HFF-Myc (cell line): Measurements from ENCODE around the gene SEC22B.
A peak's percentile ranks its signal among the peaks of the same experiment; 100 is the strongest.
"Not testable (repeated sequence)": the region's sequence is repeated elsewhere in the genome, so short reads cannot be mapped to it uniquely, and the experiment has no call there.

ENCODE experiments used
- DNase-seq: peaks from one replicate; pipeline ENCODE4 v3.0.0-alpha.2; 2011; ENCODE audit warnings: low read depth; ENCODE audit errors: extremely low read depth
- H3K4me3 ChIP-seq: replicated peaks from 2 replicates; pipeline ENCODE4 v1.5.1; 2011; ENCODE audit warnings: low read depth, mild to moderate bottlenecking, control low read depth, low read length
- TF ChIP-seq, protein P1 (sequence below): IDR thresholded peaks from 2 replicates; pipeline ENCODE4 v1.5.1; 2012; ENCODE audit warnings: mild to moderate bottlenecking, low read depth, low read length, control low read depth; ENCODE audit errors: missing control alignments

Gene SEC22B

DNA sequence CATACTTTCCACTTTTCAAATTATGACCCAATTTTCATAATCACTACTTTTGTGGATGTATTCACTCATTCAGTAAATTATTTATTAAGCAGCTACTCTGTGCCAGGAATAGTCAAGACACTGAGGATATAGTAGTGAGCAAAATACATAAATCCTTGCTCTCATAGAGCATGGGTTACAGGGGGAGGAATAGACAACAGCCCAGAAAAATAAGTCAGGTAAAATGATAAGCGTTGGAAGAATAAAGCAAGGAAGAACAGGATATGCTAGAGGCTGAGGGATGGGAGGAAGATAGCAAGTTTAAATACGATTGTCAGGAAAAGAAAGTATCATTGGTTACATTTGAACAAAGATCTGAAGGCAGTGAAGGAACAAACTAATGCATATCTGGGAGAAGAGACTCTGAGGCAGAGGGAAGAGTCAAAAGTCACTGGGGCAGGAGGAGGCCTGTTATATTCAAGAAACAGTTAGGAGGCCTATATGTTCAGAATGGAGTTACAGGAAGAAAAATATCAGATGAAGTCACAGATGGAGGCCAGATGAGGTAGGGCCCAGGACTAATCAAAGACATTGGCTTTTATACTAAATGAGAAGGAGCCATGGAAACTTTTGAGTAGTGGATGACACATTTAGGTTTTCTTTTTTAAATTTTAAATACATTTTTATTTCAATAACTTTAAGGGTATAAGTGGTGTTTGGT lies 42.9 kb downstream of the SEC22B start:
- peak; percentile 61 for DNase-seq
- TF ChIP-seq, protein P1, sequence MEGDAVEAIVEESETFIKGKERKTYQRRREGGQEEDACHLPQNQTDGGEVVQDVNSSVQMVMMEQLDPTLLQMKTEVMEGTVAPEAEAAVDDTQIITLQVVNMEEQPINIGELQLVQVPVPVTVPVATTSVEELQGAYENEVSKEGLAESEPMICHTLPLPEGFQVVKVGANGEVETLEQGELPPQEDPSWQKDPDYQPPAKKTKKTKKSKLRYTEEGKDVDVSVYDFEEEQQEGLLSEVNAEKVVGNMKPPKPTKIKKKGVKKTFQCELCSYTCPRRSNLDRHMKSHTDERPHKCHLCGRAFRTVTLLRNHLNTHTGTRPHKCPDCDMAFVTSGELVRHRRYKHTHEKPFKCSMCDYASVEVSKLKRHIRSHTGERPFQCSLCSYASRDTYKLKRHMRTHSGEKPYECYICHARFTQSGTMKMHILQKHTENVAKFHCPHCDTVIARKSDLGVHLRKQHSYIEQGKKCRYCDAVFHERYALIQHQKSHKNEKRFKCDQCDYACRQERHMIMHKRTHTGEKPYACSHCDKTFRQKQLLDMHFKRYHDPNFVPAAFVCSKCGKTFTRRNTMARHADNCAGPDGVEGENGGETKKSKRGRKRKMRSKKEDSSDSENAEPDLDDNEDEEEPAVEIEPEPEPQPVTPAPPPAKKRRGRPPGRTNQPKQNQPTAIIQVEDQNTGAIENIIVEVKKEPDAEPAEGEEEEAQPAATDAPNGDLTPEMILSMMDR, result no peak
- no peak overlapping the region for H3K4me3 ChIP-seq

DNA sequence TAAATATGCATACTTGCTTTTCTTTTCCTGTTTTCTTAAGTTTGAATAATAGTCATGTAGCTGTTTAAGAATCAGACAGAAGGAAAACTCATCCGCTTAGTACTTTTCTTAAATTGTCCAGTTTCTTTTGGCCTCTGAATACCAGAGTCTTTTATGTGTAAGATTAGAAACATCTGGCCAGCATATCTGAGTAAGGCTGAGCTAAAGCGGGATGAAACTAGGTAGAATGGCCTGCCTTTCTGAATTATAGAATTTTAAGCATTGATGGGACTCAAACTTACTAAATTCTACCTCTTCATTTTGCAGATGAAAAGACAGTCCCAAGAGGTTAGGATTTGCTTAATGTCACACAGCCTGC lies 43.9 kb downstream of the SEC22B start:
- not testable (repeated sequence) for H3K4me3 ChIP-seq, DNase-seq

DNA sequence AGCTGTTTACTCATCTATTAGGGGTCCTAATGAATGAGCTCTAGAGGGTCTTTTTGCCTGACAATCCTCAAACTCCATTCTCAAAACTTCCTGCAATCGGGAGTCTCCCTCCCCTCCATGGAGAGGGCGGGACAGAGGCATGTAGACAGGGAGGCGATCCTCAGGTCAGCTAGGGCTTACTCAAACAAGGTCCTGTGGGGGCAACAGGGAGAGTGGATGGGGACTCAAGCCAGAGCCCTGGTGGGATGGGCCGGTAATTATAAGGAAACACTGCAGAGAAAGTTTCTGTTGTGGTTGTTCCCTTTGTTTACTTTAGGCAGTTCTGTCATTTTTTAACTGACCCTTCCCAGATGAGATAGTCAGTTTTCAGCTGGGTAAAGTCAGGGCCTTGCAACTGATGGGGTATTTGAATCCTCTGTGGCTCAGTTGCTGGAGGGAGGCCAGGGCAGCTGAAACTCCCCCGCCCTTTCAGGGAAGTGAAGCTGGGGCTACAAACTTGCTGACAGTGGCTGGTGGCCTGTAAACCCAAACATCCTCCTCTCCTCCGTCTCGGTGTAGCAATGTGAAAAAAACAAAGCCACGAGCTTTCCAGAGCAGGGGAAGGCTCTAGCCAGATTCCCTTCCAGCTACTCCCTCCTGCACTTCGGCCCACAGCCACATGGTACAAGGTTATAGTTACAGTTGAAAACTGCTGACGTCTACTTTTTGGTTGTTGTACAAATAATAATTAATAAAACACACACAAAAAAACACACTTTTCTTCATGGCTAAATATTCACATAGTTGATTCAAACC lies 44.5 kb downstream of the SEC22B start:
- not testable (repeated sequence) for H3K4me3 ChIP-seq, DNase-seq

DNA sequence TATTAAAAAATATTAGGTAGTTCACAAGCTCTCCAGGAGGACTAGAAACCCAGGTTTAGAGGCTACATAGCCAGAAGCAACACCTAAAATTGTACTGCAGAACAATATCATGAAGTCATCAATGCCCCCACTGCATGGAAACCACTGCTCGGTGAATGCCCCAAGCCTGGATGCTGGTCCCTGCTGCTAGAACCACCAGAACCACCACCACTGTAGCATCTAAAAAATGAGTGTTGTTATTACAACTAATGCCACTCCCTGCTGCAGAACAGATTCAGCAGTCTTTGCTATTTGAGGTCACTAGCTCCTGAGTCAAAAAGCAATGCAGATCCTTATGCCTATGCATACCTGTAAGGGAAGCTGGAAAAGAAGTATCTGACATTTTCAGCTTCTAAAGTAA lies 48.4 kb downstream of the SEC22B start:
- H3K4me3 ChIP-seq, DNase-seq: not testable (repeated sequence)

DNA sequence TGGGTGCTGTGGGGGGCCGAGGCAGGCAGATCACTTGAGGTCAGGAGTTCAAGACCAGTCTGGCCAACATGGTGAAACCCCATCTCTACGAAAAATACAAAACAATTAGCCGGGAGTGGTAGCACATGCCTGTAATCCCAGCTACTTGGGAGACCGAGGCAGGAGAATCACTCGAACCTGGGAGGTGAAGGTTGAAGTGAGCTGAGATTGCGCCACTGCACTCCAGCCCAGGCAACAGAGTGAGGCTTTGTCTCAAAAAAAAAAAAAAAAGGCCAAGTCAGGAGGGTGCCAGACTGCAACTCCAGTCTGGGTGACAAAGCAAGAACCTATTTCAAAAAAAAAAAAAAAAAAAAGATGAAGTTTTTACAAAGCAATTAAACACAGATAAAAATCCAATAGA lies 50.1 kb downstream of the SEC22B start:
- not testable (repeated sequence) for H3K4me3 ChIP-seq, DNase-seq

DNA sequence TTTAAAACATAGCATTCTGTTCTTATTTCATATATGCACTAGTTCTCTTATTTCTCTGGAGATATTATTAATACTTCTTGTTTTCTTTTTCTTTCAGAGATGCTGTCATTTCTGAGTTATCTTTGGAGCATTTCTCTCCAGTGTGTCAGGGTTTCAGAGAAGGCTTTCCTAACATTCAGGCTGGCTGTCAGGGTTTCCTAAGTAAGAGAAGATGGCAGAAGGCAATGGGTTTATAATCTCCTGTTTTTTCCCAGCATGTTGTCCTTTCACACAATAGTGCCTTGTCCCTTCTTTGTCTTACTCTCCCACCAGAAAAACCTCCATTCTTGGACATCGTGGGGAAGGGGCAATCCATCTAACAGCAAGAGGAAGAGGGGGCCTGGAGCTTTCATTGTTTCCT lies 51.7 kb downstream of the SEC22B start:
- H3K4me3 ChIP-seq, DNase-seq: not testable (repeated sequence)

DNA sequence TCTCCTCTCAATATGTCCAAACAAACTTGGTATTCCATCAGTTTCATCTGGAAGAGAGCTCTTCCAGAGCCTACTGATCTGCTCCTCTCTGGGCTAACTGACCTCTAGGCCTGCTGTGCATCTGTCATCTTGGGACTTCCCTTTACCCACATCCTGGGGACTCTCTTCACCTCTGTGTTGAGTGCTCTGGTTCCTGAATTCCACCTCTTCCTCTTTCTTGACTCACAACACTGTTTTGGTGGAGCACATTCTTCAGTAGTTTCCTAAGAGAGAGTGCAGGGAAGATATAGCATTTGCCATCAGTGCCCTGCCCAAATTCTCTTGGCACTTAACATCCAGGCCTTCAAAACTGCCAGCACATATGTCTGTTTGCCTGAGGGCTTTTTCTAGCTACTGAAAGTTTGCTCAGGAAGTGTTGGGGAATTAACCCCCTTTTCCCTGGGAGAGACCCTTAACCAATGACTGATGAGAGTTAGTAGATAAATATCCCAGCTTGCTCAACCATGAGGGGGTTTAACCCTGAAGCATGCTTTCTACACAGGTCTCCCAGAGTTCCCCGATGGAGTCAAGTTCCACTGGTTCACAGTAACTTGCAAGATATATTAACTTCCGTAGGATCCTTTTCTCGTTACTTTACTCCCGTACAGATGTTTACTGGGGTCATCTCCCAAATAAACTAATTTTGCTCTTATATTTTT lies 52.4 kb downstream of the SEC22B start:
- not testable (repeated sequence) for DNase-seq, H3K4me3 ChIP-seq

DNA sequence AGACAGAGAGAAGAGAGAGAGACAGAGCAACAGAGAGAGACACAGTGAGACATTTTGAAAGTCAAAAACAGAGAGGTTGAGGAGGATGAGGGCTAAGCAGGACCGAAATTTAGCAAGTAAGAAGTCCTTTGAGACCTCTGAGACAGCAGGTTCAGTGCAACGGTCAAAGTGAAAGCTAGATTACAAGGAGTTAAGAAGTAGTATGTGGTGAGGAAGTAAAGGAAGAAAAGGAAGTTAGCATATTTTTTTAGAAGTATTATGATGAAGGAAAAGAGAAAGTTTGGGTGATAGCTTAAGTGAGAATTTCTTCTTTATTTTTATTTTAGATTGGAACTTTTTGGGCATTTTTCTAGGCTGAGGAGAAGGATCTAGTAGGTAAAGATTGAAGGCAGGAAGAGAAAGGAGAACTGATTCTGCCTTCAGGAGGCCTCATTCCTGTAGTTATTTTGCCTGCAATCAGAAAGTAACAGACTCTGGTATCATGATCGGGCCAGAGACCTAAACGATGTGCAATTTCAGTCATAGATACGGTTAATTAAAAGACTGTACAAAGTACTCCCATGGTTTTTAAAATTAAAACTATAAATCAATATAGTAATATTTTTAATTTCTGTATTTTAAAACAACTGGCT lies 53.9 kb downstream of the SEC22B start:
- not testable (repeated sequence) for H3K4me3 ChIP-seq, DNase-seq

DNA sequence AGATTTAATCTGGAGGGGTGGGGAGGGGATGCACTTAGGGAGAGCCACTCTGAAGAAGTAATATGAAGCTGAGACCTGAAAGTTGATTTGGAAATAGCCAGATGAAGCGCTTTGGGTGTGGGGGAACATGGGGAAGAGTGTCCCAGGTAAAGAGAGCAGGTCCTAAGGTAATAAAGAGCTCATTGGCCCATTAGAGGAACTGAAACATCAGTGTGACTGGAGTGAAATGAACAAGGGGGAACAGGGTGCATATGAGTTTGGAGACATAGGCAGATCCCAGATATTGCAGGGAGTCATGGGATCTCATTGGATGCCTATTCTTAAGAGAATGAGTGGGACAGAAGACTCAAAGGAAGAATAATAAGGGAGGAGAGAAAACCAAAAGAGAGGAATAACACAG lies 54.5 kb downstream of the SEC22B start:
- not testable (repeated sequence) for H3K4me3 ChIP-seq, DNase-seq

DNA sequence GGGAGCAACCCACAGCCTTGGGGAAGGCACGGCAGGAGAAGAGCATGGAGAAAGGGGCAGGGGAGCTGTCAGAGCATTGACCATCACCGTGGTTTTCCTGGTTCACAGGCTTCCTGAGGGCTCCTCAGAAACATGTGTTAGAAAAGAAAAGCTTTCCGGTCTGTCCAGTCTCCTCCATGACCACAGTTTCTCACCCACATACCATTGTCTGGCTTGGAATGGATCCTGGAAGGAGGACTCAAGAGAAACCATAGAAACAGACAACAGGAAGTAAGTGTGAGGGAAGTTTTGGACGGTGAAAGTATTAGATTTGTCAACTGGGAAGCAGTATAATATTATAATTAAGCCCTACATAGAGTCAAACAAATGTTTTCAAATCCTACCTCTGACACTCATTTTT lies 55.8 kb downstream of the SEC22B start:
- not testable (repeated sequence) for DNase-seq, H3K4me3 ChIP-seq

DNA sequence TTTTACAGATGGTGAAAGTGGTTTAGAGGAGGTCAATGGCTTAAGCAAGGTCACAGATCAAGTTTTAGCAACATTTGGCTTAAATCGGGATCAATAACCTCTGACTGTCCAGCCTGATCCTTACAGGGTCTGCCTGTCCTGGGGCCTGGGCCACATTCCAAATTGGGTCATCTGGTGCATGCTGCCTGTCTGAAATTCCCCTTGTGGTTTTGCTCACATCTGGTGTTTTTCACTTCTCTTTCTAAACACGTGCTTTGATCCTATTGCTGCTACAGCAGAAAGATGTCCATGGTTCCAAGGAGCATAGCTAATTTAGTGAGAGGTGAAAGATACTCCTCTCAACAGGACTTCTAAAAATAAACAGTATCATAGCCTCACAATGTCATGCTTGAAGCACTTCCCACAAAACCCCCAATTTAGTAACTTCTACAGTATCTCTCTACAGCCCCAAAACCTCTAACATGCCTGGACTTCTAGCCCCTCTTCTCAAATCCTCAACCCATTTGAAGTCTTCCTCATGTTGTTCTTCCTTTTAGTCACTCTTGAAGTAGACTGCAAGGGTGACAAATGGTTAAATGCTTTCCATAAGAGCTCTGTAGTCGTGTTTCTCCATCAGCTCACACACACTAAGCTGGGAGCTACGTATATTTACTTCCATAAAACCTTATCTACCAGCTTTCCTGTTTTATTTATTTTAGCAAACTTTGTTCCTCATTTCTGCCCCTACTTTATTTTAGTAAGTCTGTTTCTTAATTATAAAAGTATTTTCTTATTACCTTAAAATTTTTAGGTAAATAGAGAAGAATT lies 58.7 kb downstream of the SEC22B start:
- not testable (repeated sequence) for DNase-seq, H3K4me3 ChIP-seq

DNA sequence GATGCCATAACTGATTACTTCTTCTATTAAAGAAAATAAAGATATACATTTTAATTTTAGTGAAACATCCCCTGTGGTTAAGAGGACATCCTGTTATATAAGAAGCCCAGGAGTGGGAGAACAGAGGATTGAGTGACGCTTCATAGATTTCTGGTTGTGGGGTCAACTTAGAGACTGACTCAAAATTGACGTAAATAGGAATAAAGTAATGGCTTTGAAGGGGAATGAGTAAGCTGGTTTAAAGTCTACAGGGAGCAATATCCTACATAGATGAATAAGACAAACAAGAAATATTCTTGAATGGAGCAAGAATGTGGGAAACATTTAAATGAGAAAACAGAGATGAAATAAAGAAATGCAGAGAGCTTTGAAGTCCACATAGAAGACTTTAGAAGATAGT lies 60.2 kb downstream of the SEC22B start:
- H3K4me3 ChIP-seq, DNase-seq: not testable (repeated sequence)

DNA sequence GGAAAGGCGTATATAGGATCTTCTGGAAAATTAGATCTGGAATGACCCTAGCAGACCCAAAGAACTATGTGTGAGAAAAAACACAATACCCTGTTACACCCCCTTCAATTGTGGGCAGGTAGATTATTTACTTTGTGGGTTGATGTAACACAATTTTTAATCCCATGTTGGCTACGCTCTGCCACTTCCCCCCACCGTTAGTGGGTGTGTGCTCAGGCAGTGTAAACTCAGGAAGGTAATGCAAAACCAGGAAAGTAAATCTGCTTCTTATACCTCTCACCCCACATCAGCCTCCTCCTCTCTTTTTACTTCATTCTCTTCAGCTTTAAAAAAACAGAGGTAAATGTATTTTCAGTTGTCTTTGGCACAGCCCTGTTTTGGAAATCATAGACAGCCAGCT lies 63.2 kb downstream of the SEC22B start:
- not testable (repeated sequence) for DNase-seq, H3K4me3 ChIP-seq

DNA sequence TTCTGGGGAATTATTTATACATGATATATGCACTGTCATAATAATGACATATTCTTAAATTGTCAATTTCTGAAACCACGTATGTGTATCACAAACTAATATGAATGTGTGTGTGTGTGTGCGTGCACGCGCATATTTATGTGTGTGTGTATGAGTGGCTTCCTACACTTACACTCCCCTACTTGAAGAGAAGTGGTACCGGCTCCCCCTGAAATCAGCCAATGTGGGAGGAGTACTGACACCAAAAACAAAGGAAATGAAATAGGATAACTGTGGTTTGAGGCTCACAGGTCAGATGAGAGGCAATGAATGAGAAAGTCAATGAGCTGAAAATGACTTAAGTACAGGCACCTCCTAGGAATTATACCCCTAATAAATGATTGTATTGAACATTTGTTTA lies 64.1 kb downstream of the SEC22B start:
- not testable (repeated sequence) for DNase-seq

DNA sequence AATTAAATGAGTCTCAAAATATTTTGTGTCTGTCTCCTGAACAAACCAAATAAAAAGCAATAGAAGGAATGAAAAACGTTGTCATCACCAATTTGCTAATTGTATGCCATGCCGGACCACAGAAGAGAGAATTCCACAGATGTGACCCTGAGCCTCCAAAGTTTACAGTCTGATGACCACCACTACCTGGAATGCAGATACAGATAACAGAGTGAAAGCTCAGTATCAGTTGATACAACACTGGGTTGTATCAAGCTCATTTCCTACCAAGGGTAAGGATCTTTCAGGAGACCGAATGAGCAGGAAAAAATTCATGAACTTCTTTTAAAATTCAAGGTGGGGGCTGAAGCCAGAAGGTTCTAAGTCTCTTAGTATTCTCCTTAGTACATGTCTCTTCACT lies 64.5 kb downstream of the SEC22B start:
- not testable (repeated sequence) for DNase-seq, H3K4me3 ChIP-seq

More for the DNA sequence above, 64.1 kb downstream of the SEC22B start:
- H3K4me3 ChIP-seq, result not testable (repeated sequence)

DNA sequence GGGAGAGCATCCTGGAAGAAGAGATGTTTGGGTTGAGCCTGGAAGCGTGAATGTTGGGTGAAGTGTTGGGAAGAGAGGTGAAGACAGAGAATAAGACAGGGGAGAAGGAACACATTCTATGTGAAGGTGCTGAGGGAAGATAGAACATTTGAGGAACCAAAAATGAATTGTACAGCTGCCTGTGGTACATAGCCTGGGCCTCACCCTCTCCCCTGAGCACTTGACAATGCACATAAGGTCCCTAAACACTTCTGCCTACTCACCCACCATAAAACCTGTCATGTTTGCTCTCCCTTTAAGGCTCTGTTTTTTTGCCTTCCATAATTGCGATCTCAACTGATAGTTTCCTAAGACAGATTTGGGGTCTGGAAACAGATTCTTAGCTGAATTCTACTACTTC lies 65.3 kb downstream of the SEC22B start:
- not testable (repeated sequence) for H3K4me3 ChIP-seq, DNase-seq
